H9 (cell line): ENCODE data around the gene METTL9. TPM values are rescaled to one million over a fixed set of nuclear protein-coding genes. Genes with fewer than 3 reads are reported as not detected.

Experiments
- DNase-seq: peaks from one replicate; pipeline ENCODE4 v3.0.0-alpha.2; 2017
- H2AFZ ChIP-seq: one replicate; pipeline ENCODE4 v1.6.1; 2013; ENCODE audit warnings: mild to moderate bottlenecking, low read length, control low read depth, moderate library complexity
- H2AK5ac ChIP-seq: 2 replicates; pipeline ENCODE4 v1.6.1; 2013; ENCODE audit warnings: low read length, control low read depth, mixed read lengths; ENCODE audit not compliant: insufficient read length
- H2BK120ac ChIP-seq: one replicate; pipeline ENCODE4 v1.6.1; 2013; ENCODE audit warnings: low read depth, mild to moderate bottlenecking, low read length, control low read depth, inconsistent platforms; ENCODE audit not compliant: poor library complexity, severe bottlenecking
- H2BK12ac ChIP-seq: 2 replicates; pipeline ENCODE4 v1.6.1; 2013; ENCODE audit warnings: low read length, control low read depth, mixed read lengths, low read depth; ENCODE audit not compliant: insufficient read length
- H2BK15ac ChIP-seq: 2 replicates; pipeline ENCODE4 v1.6.1; 2013; ENCODE audit warnings: low read depth, low read length, control low read depth
- H2BK20ac ChIP-seq: one replicate; pipeline ENCODE4 v1.6.1; 2013; ENCODE audit warnings: low read depth, mild to moderate bottlenecking, low read length, control low read depth, inconsistent platforms; ENCODE audit not compliant: poor library complexity, severe bottlenecking
- H2BK5ac ChIP-seq: 2 replicates; pipeline ENCODE4 v1.6.1; 2013; ENCODE audit warnings: low read length, control low read depth, mixed read lengths; ENCODE audit not compliant: insufficient read length
- H3K14ac ChIP-seq: 2 replicates; pipeline ENCODE4 v1.6.1; 2013; ENCODE audit warnings: low read length, control low read depth; ENCODE audit not compliant: insufficient read depth
- H3K18ac ChIP-seq: 2 replicates; pipeline ENCODE4 v1.6.1; 2013; ENCODE audit warnings: low read depth, mild to moderate bottlenecking, mixed read lengths, low read length, control low read depth; ENCODE audit not compliant: insufficient read length
- H3K23ac ChIP-seq: 2 replicates; pipeline ENCODE4 v1.6.1; 2013; ENCODE audit warnings: low read length, control low read depth, mixed read lengths, low read depth; ENCODE audit not compliant: insufficient read length
- H3K23me2 ChIP-seq: 2 replicates; pipeline ENCODE4 v1.6.1; 2013; ENCODE audit warnings: low read depth, mild to moderate bottlenecking, mixed read lengths, low read length, control low read depth; ENCODE audit not compliant: insufficient read length, poor library complexity, severe bottlenecking
- H3K27ac ChIP-seq: 2 replicates; pipeline ENCODE4 v1.5.1; 2013; ENCODE audit warnings: low read length, control low read depth, mixed read lengths, low read depth; ENCODE audit not compliant: insufficient read length
- H3K27me3 ChIP-seq: 2 replicates; pipeline ENCODE4 v1.6.1; 2013; ENCODE audit warnings: low read length, control low read depth, inconsistent platforms; ENCODE audit not compliant: insufficient read depth
- H3K4ac ChIP-seq: 2 replicates; pipeline ENCODE4 v1.6.1; 2013; ENCODE audit warnings: low read depth, mild to moderate bottlenecking, control low read depth, inconsistent platforms, low read length, moderate library complexity
- H3K4me1 ChIP-seq: 2 replicates; pipeline ENCODE4 v1.6.1; 2013; ENCODE audit warnings: low read length, control low read depth, inconsistent platforms; ENCODE audit not compliant: insufficient read depth
- H3K4me2 ChIP-seq: 2 replicates; pipeline ENCODE4 v1.6.1; 2013; ENCODE audit warnings: low read length, control low read depth, mixed read lengths; ENCODE audit not compliant: insufficient read length, insufficient read depth
- H3K56ac ChIP-seq: 2 replicates; pipeline ENCODE4 v1.6.1; 2013; ENCODE audit warnings: low read depth, mild to moderate bottlenecking, mixed read lengths, low read length, control low read depth; ENCODE audit not compliant: insufficient read length
- H3K79me1 ChIP-seq: 2 replicates; pipeline ENCODE4 v1.6.1; 2013; ENCODE audit warnings: low read depth, mild to moderate bottlenecking, moderate library complexity, low read length, control low read depth, inconsistent platforms; ENCODE audit not compliant: insufficient read depth, poor library complexity, severe bottlenecking
- H3K79me2 ChIP-seq: 2 replicates; pipeline ENCODE4 v1.6.1; 2013; ENCODE audit warnings: low read length, control low read depth, inconsistent platforms; ENCODE audit not compliant: insufficient read depth
- H3K9ac ChIP-seq: 2 replicates; pipeline ENCODE4 v1.6.1; 2013; ENCODE audit warnings: low read length, control low read depth, mixed read lengths; ENCODE audit not compliant: insufficient read length; ENCODE audit errors: extremely low read depth
- H3K9me3 ChIP-seq: one replicate; pipeline ENCODE4 v1.6.1; 2013; ENCODE audit warnings: low read depth, low read length, inconsistent platforms; ENCODE audit not compliant: control insufficient read depth
- H3T11ph ChIP-seq: one replicate; pipeline ENCODE4 v1.6.1; 2013; ENCODE audit warnings: mild to moderate bottlenecking, low read length, control low read depth, inconsistent platforms
- H4K20me1 ChIP-seq: one replicate; pipeline ENCODE4 v1.6.1; 2013; ENCODE audit not compliant: control insufficient read depth, insufficient read length, insufficient read depth
- H4K5ac ChIP-seq: 2 replicates; pipeline ENCODE4 v1.6.1; 2013; ENCODE audit warnings: low read depth, mild to moderate bottlenecking, mixed read lengths, low read length, control low read depth; ENCODE audit not compliant: insufficient read length
- H4K8ac ChIP-seq: replicated peaks from 2 replicates; pipeline ENCODE4 v1.6.1; 2013; ENCODE audit warnings: low read length, control low read depth, mixed read lengths, low read depth; ENCODE audit not compliant: insufficient read length
- H4K91ac ChIP-seq: 2 replicates; pipeline ENCODE4 v1.6.1; 2013; ENCODE audit warnings: low read depth, mild to moderate bottlenecking, moderate library complexity, mixed read lengths, low read length, control low read depth; ENCODE audit not compliant: insufficient read length
- H3K27ac Mint-ChIP-seq, 3 experiments: 2 replicates in 2 of 3; 3 replicates in 1 of 3; pipeline ENCODE4 v1.8.0; 2020 to 2021; ENCODE audit warnings: mixed read lengths in 3 of 3, mild to moderate bottlenecking in 1 of 3, moderate library complexity in 1 of 3
- H3K27me3 Mint-ChIP-seq: 2 replicates; pipeline ENCODE4 v1.8.0; 2021; ENCODE audit warnings: low read depth, mild to moderate bottlenecking, moderate library complexity, mixed read lengths
- H3K36me3 Mint-ChIP-seq, 3 experiments: 2 replicates in 2 of 3; 3 replicates in 1 of 3; pipeline ENCODE4 v1.8.0; 2020 to 2021; ENCODE audit warnings: low read depth in 3 of 3, mixed read lengths in 3 of 3; ENCODE audit not compliant: insufficient read depth in 1 of 3
- H3K4me1 Mint-ChIP-seq, 2 experiments: 2 replicates each; pipeline ENCODE4 v1.8.0; 2020; ENCODE audit warnings: mixed read lengths in 2 of 2
- H3K4me3 Mint-ChIP-seq, 2 experiments: 2 replicates in 1 of 2; 3 replicates in 1 of 2; pipeline ENCODE4 v1.8.0; 2020 to 2021; ENCODE audit warnings: mild to moderate bottlenecking in 2 of 2, mixed read lengths in 2 of 2, moderate library complexity in 1 of 2
- H3K9me3 Mint-ChIP-seq, 2 experiments: 2 replicates in 1 of 2; 3 replicates in 1 of 2; pipeline ENCODE4 v1.8.0; 2020; ENCODE audit warnings: mild to moderate bottlenecking in 2 of 2, mixed read lengths in 2 of 2, moderate library complexity in 1 of 2
- WGBS: extraction: QIAGEN DNeasy Blood & Tissue Kit; methylation state at CpG from one replicate; pipeline ENCODE4 v1.1.7; 2013; ENCODE audit warnings: missing lambda C conversion rate, low lambda C conversion rate, mixed read lengths; ENCODE audit not compliant: insufficient read length; ENCODE audit errors: extremely low coverage; 5-methylcytosine and 5-hydroxymethylcytosine counted together
- total RNA-seq: library from RNA; stranded (reverse); gene quantifications from 2 replicates; pipeline ENCODE4 v1.2.1, GENCODE V29; 2021
- TF ChIP-seq, protein P1 (sequence below): fragments of 200-600 bp; sonication (generic); conservative IDR thresholded peaks from 3 replicates; pipeline ENCODE4 v1.8.0; 2021; ENCODE audit warnings: antibody characterized with exemption, mild to moderate bottlenecking

METTL9 gene
- total RNA-seq, 1 experiment from 2014 or later, result 108 TPM

DNA sequence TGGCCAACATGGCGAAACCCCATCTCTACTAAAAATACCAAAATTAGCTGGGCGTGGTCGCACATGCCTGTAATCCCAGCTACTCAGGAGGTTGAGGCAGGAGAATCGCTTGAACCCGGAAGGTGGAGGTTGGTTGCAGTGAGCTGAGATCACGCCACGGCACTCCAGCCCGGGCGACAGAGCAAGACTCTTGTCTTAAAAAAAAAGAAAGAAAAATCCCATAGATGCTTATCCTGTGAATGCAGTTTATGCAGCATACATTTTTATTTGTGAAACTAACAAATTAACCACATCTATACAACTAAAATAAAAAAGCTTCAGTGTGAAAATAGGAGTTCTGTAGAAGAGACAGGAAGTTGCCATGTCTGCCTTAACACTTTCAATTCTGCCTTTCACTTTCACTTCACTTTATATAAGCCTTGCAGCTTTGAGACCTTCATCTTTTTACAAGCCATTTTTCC lies 45.9 kb downstream of the METTL9 start:
- H3K23me2 ChIP-seq, result no peaks in the 10 kb centered on the region
- no peak for DNase-seq
- no peak overlapping the region for H4K8ac ChIP-seq
- H4K20me1 ChIP-seq, result no peaks in the 10 kb centered on the region
- WGBS, result no CpG with 5 or more reads among the region's 9 CpGs
- H2BK12ac ChIP-seq, result no peak overlapping the region
- no peak overlapping the region for H3K4ac ChIP-seq
- no peaks in the 10 kb centered on the region for H3K36me3 Mint-ChIP-seq
- no peaks in the 10 kb centered on the region for H3K27me3 Mint-ChIP-seq
- H3K18ac ChIP-seq, result no peak overlapping the region
- no peaks in the 10 kb centered on the region for H3K9me3 ChIP-seq
- H3K79me1 ChIP-seq, result no peaks in the 10 kb centered on the region
- no peak overlapping the region for H3K23ac ChIP-seq
- no peak overlapping the region for H3T11ph ChIP-seq
- no peak overlapping the region for H3K4me2 ChIP-seq
- no peaks in the 10 kb centered on the region for H3K4me1 Mint-ChIP-seq
- no peak overlapping the region for H4K5ac ChIP-seq
- no peak overlapping the region for H3K27ac ChIP-seq
- TF ChIP-seq, protein P1, sequence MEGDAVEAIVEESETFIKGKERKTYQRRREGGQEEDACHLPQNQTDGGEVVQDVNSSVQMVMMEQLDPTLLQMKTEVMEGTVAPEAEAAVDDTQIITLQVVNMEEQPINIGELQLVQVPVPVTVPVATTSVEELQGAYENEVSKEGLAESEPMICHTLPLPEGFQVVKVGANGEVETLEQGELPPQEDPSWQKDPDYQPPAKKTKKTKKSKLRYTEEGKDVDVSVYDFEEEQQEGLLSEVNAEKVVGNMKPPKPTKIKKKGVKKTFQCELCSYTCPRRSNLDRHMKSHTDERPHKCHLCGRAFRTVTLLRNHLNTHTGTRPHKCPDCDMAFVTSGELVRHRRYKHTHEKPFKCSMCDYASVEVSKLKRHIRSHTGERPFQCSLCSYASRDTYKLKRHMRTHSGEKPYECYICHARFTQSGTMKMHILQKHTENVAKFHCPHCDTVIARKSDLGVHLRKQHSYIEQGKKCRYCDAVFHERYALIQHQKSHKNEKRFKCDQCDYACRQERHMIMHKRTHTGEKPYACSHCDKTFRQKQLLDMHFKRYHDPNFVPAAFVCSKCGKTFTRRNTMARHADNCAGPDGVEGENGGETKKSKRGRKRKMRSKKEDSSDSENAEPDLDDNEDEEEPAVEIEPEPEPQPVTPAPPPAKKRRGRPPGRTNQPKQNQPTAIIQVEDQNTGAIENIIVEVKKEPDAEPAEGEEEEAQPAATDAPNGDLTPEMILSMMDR, result no peak
- no peak overlapping the region for H3K56ac ChIP-seq
- H2BK5ac ChIP-seq, result no peak overlapping the region
- no peaks in the 10 kb centered on the region for H3K9me3 Mint-ChIP-seq
- 0 out of 7 replicates have a peak overlapping the region, but pooled peaks of 1 of the 3 experiments have one; percentile 17 for H3K27ac Mint-ChIP-seq
- no peak overlapping the region for H2BK120ac ChIP-seq
- no peaks in the 10 kb centered on the region for H3K27me3 ChIP-seq
- no peak overlapping the region for H2BK20ac ChIP-seq
- no peak overlapping the region for H2AFZ ChIP-seq
- H3K4me1 ChIP-seq, result no peaks in the 10 kb centered on the region
- no peak overlapping the region for H3K4me3 Mint-ChIP-seq
- H2BK15ac ChIP-seq, result no peak overlapping the region
- H2AK5ac ChIP-seq, result no peak overlapping the region
- H3K14ac ChIP-seq, result no peak overlapping the region
- peaks cover 1% of the 10 kb centered on the region; the same call in 1 of the 2 replicates for H3K79me2 ChIP-seq
- no peak overlapping the region for H4K91ac ChIP-seq
- no peak overlapping the region for H3K9ac ChIP-seq
